Vagina (tissue), 2 donors: ENCODE measurements around the gene PLK2. TPM values are rescaled to one million over a fixed set of nuclear protein-coding genes. Genes with fewer than 3 reads are reported as not detected.

Experiments
- DNase-seq, 2 donors: peaks; one replicate each; pipeline ENCODE4 v3.0.0-alpha.2; 2017; ENCODE audit errors: extremely low spot score in 2 of 2
- H3K27ac ChIP-seq: fragments of 200-600 bp; sonication (generic); one replicate; pipeline ENCODE4 v1.5.1; 2019
- H3K27me3 ChIP-seq: fragments of 200-600 bp; sonication (generic); one replicate; pipeline ENCODE4 v1.5.1; 2019
- H3K36me3 ChIP-seq, 2 donors: fragments of 200-600 bp; sonication (generic); one replicate each; pipeline ENCODE4 v1.5.1; 2017 to 2019
- H3K4me1 ChIP-seq: fragments of 200-600 bp; sonication (generic); one replicate; pipeline ENCODE4 v1.5.1; 2019
- H3K4me3 ChIP-seq, 2 donors: fragments of 200-600 bp; sonication (generic); 1 replicate in 1 of 2; 2 replicates in 1 of 2; pipeline ENCODE4 v1.5.1; 2016 to 2019
- H3K9me3 ChIP-seq: fragments of 200-600 bp; sonication (generic); one replicate; pipeline ENCODE4 v1.5.1; 2019
- CTCF ChIP-seq, 3 experiments: fragments of 450-650 bp in 2 of 3; fragments of 200-600 bp in 1 of 3; sonication (generic) in 1 of 3; IDR thresholded peaks; one replicate each; pipeline ENCODE4 v1.5.1; 2017 to 2019; ENCODE audit warnings: antibody characterized with exemption in 3 of 3, mild to moderate bottlenecking in 2 of 3, moderate library complexity in 2 of 3
- POLR2A ChIP-seq, 2 donors: fragments of 450-650 bp; IDR thresholded peaks; one replicate each; pipeline ENCODE4 v1.6.1; 2017; ENCODE audit warnings: antibody characterized with exemption in 2 of 2, mild to moderate bottlenecking in 2 of 2, moderate library complexity in 2 of 2
- POLR2AphosphoS5 ChIP-seq, 2 donors: sonication (generic); formaldehyde crosslinking; IDR thresholded peaks; one replicate each; pipeline ENCODE4 v1.9.0; 2017; ENCODE audit warnings: antibody characterized with exemption in 2 of 2, mild to moderate bottlenecking in 2 of 2, low read depth in 1 of 2; ENCODE audit not compliant: insufficient read depth in 1 of 2
- intact Hi-C: fragments of 100-400 bp; cut with DNase I; formaldehyde crosslinking; loops from one replicate; pipeline ENCODE4 v1.15.1; 2023
- total RNA-seq: library from RNA; depleted of rRNA; stranded (reverse); fragments of >200 nt; gene quantifications from one replicate; pipeline ENCODE4 v1.2.3, GENCODE V29; 2016

The PLK2 gene
- total RNA-seq, 1 donor from 2014 or later: 169 TPM

- Histone ChIP-seq H3K4me1 (no peaks in the 10 kb centered on the region), H3K9me3 (no peaks in the 10 kb centered on the region), H3K27me3 (no peaks in the 10 kb centered on the region), H3K27ac (no peak overlapping the region), H3K36me3 (no peaks in the 10 kb centered on the region), H3K4me3 (no peak overlapping the region)
- no peak for DNase-seq
- TF ChIP-seq CTCF (IDR thresholded peaks at IDR 0.05) (no peak), POLR2A (IDR thresholded peaks at IDR 0.05) (no peak), POLR2AphosphoS5 (IDR thresholded peaks at IDR 0.05; ENCODE audit: insufficient read depth in 1 of 2, low read depth in 1 of 2) (no peak)
- intact Hi-C loops: no loop called here
Observed at GRCh38 chr5:58439094-58439644, 20.7 kb downstream of the PLK2 start.

GRCh38 chr5:58437661-58438060 is 22.2 kb downstream of the PLK2 start:
- DNase-seq: no peak
- Histone ChIP-seq H3K27ac (no peak overlapping the region), H3K36me3 (no peaks in the 10 kb centered on the region), H3K9me3 (no peaks in the 10 kb centered on the region), H3K4me3 (no peak overlapping the region), H3K4me1 (no peaks in the 10 kb centered on the region), H3K27me3 (no peaks in the 10 kb centered on the region)
- no peak for TF ChIP-seq CTCF (IDR thresholded peaks at IDR 0.05)
- TF ChIP-seq POLR2AphosphoS5 (IDR thresholded peaks at IDR 0.05; ENCODE audit: insufficient read depth in 1 of 2, low read depth in 1 of 2): no peak
- TF ChIP-seq POLR2A (IDR thresholded peaks at IDR 0.05): no peak
- intact Hi-C loops: no loop called here

GRCh38 chr5:58431832-58432231 is 28.1 kb downstream of the PLK2 start:
- H3K36me3 ChIP-seq: no peaks in the 10 kb centered on the region
- TF ChIP-seq POLR2A (IDR thresholded peaks at IDR 0.05) (no peak), CTCF (IDR thresholded peaks at IDR 0.05) (no peak), POLR2AphosphoS5 (IDR thresholded peaks at IDR 0.05; ENCODE audit: insufficient read depth in 1 of 2, low read depth in 1 of 2) (no peak)
- H3K4me1 ChIP-seq: no peaks in the 10 kb centered on the region
- H3K4me3 ChIP-seq: no peak overlapping the region
- H3K9me3 ChIP-seq: no peaks in the 10 kb centered on the region
- DNase-seq: no peak
- intact Hi-C loops: no loop called here
- no peaks in the 10 kb centered on the region for H3K27me3 ChIP-seq
- H3K27ac ChIP-seq: no peak overlapping the region

GRCh38 chr5:58412932-58413331 is 47.0 kb downstream of the PLK2 start:
- TF ChIP-seq CTCF (IDR thresholded peaks at IDR 0.05) (no peak), POLR2AphosphoS5 (IDR thresholded peaks at IDR 0.05; ENCODE audit: insufficient read depth in 1 of 2, low read depth in 1 of 2) (no peak), POLR2A (IDR thresholded peaks at IDR 0.05) (no peak)
- DNase-seq: no peak
- peaks cover 21% of the 10 kb centered on the region for H3K4me1 ChIP-seq
- H3K27ac ChIP-seq: no peak overlapping the region
- H3K27me3 ChIP-seq: no peaks in the 10 kb centered on the region
- no peaks in the 10 kb centered on the region for H3K9me3 ChIP-seq
- H3K4me3 ChIP-seq: no peak overlapping the region
- intact Hi-C loops: no loop called here
- no peaks in the 10 kb centered on the region for H3K36me3 ChIP-seq

GRCh38 chr5:58412081-58412480 is 47.8 kb downstream of the PLK2 start:
- H3K4me1 ChIP-seq: peaks cover 21% of the 10 kb centered on the region
- no peak overlapping the region for H3K27ac ChIP-seq
- no peak for TF ChIP-seq CTCF (IDR thresholded peaks at IDR 0.05)
- TF ChIP-seq POLR2A (IDR thresholded peaks at IDR 0.05): no peak
- no peak for TF ChIP-seq POLR2AphosphoS5 (IDR thresholded peaks at IDR 0.05; ENCODE audit: insufficient read depth in 1 of 2, low read depth in 1 of 2)
- no peaks in the 10 kb centered on the region for H3K9me3 ChIP-seq
- H3K36me3 ChIP-seq: no peaks in the 10 kb centered on the region
- H3K4me3 ChIP-seq: no peak overlapping the region
- no peak for DNase-seq
- no peaks in the 10 kb centered on the region for H3K27me3 ChIP-seq
- intact Hi-C loops: no loop called here
